ENCODE measurements around the gene POP4.

GRCh38 chr19:29641597-29641996 is 35.5 kb downstream of the POP4 start:
- TF ChIP-seq POLR2A (IDR thresholded peaks at IDR 0.05) (no peak), CTCF (IDR thresholded peaks at IDR 0.05) (no peak)
